Activated CD8-positive, alpha-beta T cell treated with anti-CD3 and anti-CD28 coated beads, Interleukin-2, amount 10 ng/mL, durations not matched to agents 7 days and 5 days (primary cell): ENCODE data around the gene NDUFS7. TPM values are rescaled to one million over a fixed set of nuclear protein-coding genes. Genes with fewer than 3 reads are reported as not detected.

Experiments
- ATAC-seq: fragments of 150-1000 bp; cut with Tn5 transposase; one replicate; pipeline ENCODE4 v1.10.0; 2021; ENCODE audit warnings: moderate library complexity
- CTCF ChIA-PET: fragments of 350-600 bp; sonication (Branson Sonifier 250); formaldehyde crosslinking; loops from one replicate; lab custom pipeline; 2021; ENCODE audit warnings: antibody characterized with exemption; lab: Charles Lee
- POLR2A ChIA-PET: fragments of 350-600 bp; sonication (Branson Sonifier 250); formaldehyde crosslinking; loops from one replicate; lab custom pipeline; 2021; ENCODE audit warnings: antibody characterized with exemption; lab: Charles Lee
- DNase-seq: peaks from one replicate; pipeline ENCODE4 v3.0.0-alpha.2; 2020
- H3K27ac Mint-ChIP-seq: one replicate; pipeline ENCODE4 v1.8.0; 2021; ENCODE audit warnings: mild to moderate bottlenecking, mixed read lengths
- H3K27me3 Mint-ChIP-seq: one replicate; pipeline ENCODE4 v1.8.0; 2021; ENCODE audit warnings: low read depth, mixed read lengths
- H3K36me3 Mint-ChIP-seq: one replicate; pipeline ENCODE4 v1.8.0; 2021; ENCODE audit warnings: low read depth, mixed read lengths
- H3K4me1 Mint-ChIP-seq: one replicate; pipeline ENCODE4 v1.8.0; 2021; ENCODE audit warnings: low read depth, mixed read lengths
- H3K4me3 Mint-ChIP-seq: one replicate; pipeline ENCODE4 v1.8.0; 2021; ENCODE audit warnings: mild to moderate bottlenecking, mixed read lengths
- H3K9me3 Mint-ChIP-seq: one replicate; pipeline ENCODE4 v1.8.0; 2022; ENCODE audit warnings: mixed read lengths; ENCODE audit not compliant: insufficient read depth
- total RNA-seq, 2 experiments: library from RNA; stranded (reverse); gene quantifications; one replicate each; pipeline ENCODE4 v1.2.3, GENCODE V29; 2021

Gene NDUFS7
- total RNA-seq, 2 experiments from 2014 or later = 122 to 127 TPM

- POLR2A ChIA-PET = no interaction called here
- Mint-ChIP-seq H3K9me3 (no peaks in the 10 kb centered on the region), H3K27ac (no peak overlapping the region), H3K27me3 (peaks cover 3% of the 10 kb centered on the region), H3K36me3 (peaks cover 29% of the 10 kb centered on the region), H3K4me3 (peak overlapping the region; percentile 82), H3K4me1 (peaks cover 14% of the 10 kb centered on the region)
- no peak for ATAC-seq
- no peak for DNase-seq
- CTCF ChIA-PET = interaction anchor here (1.1 to 1.4 kb wide), 3 partner anchors 40 to 112 kb away, joined by 3 to 6 read pairs (median 4); no protein-coding TSS in a partner anchor
Observed at GRCh38 chr19:1356508-1356865, 27.2 kb upstream of the NDUFS7 start.

- no peak overlapping the region for H3K4me3 Mint-ChIP-seq
- DNase-seq (no peak), ATAC-seq (no peak)
- POLR2A ChIA-PET = interaction anchor here (2.2 kb wide), 1 partner anchor 88 kb away, joined by 6 read pairs; the partner anchor contains the start of gene CIRBP
- H3K27me3 Mint-ChIP-seq = no peaks in the 10 kb centered on the region
- peaks cover 35% of the 10 kb centered on the region for H3K36me3 Mint-ChIP-seq
- CTCF ChIA-PET = interaction anchor here (0.6 to 1.4 kb wide), 2 partner anchors 15 to 78 kb away, joined by 3 to 6 read pairs; no protein-coding TSS in a partner anchor
- peaks cover 21% of the 10 kb centered on the region for H3K4me1 Mint-ChIP-seq
- no peaks in the 10 kb centered on the region for H3K9me3 Mint-ChIP-seq
- no peak overlapping the region for H3K27ac Mint-ChIP-seq
Observed at GRCh38 chr19:1357531-1358109, 26.1 kb upstream of the NDUFS7 start.

GRCh38 chr19:1360126-1360817 is 23.4 kb upstream of the NDUFS7 start:
- ChIA-PET CTCF (interaction anchor here (0.9 kb wide), 1 partner anchor 12 kb away, joined by 3 read pairs; no protein-coding TSS in a partner anchor), POLR2A (interaction anchor here (0.7 kb wide), 1 partner anchor 80 kb away, joined by 3 read pairs; no protein-coding TSS in a partner anchor)
- Mint-ChIP-seq H3K27me3 (no peaks in the 10 kb centered on the region), H3K36me3 (peaks cover 46% of the 10 kb centered on the region), H3K4me3 (no peak overlapping the region), H3K4me1 (peaks cover 43% of the 10 kb centered on the region), H3K9me3 (no peaks in the 10 kb centered on the region), H3K27ac (no peak overlapping the region)
- DNase-seq = no peak
- ATAC-seq = no peak

- H3K9me3 Mint-ChIP-seq = no peaks in the 10 kb centered on the region
- H3K36me3 Mint-ChIP-seq = peaks cover 44% of the 10 kb centered on the region
- CTCF ChIA-PET = no interaction called here
Observed at GRCh38 chr19:1360818-1361461, 22.8 kb upstream of the NDUFS7 start.

GRCh38 chr19:1361601-1362386 is 21.9 kb upstream of the NDUFS7 start:
- Mint-ChIP-seq H3K9me3 (no peaks in the 10 kb centered on the region), H3K36me3 (peaks cover 44% of the 10 kb centered on the region), H3K27ac (no peak overlapping the region), H3K27me3 (no peaks in the 10 kb centered on the region), H3K4me1 (peaks cover 33% of the 10 kb centered on the region), H3K4me3 (no peak overlapping the region)
- ChIA-PET CTCF (no interaction called here), POLR2A (interaction anchor here (0.5 kb wide), 1 partner anchor 729 kb away, joined by 3 read pairs; no protein-coding TSS in a partner anchor)
- DNase-seq = no peak
- ATAC-seq = no peak

More at GRCh38 chr19:1360818-1361461, 22.8 kb upstream of the NDUFS7 start:
- DNase-seq (no peak), ATAC-seq (no peak)
- POLR2A ChIA-PET = interaction anchor here (0.5 to 0.7 kb wide), 2 partner anchors 81 to 728 kb away, joined by 3 read pairs; no protein-coding TSS in a partner anchor
- Mint-ChIP-seq H3K27me3 (no peaks in the 10 kb centered on the region), H3K27ac (no peak overlapping the region), H3K4me1 (peaks cover 39% of the 10 kb centered on the region), H3K4me3 (no peak overlapping the region)

GRCh38 chr19:1362387-1363257 is 21.1 kb upstream of the NDUFS7 start:
- no peaks in the 10 kb centered on the region for H3K9me3 Mint-ChIP-seq
- ChIA-PET POLR2A (interaction anchor here (1.0 kb wide), 1 partner anchor 94 kb away, joined by 4 read pairs; the partner anchor contains the start of gene CIRBP), CTCF (interaction anchor here (3.0 kb wide), 1 partner anchor 47 kb away, joined by 11 read pairs; no protein-coding TSS in a partner anchor)
- ATAC-seq (no peak), DNase-seq (no peak)
- no peaks in the 10 kb centered on the region for H3K27me3 Mint-ChIP-seq
- peak overlapping the region; percentile 69 for H3K4me3 Mint-ChIP-seq
- peak overlapping the region; percentile 83 for H3K27ac Mint-ChIP-seq
- H3K36me3 Mint-ChIP-seq = peaks cover 38% of the 10 kb centered on the region
- peaks cover 33% of the 10 kb centered on the region for H3K4me1 Mint-ChIP-seq

GRCh38 chr19:1363599-1363998 is 20.1 kb upstream of the NDUFS7 start:
- Mint-ChIP-seq H3K4me1 (peaks cover 33% of the 10 kb centered on the region), H3K4me3 (peak overlapping the region; percentile 69), H3K27me3 (no peaks in the 10 kb centered on the region), H3K9me3 (no peaks in the 10 kb centered on the region), H3K27ac (peak overlapping the region; percentile 83), H3K36me3 (peaks cover 30% of the 10 kb centered on the region)
- CTCF ChIA-PET = interaction anchor here (1.6 to 3.0 kb wide), 2 partner anchors 20 to 48 kb away, joined by 4 to 11 read pairs; partner anchors contain the start of gene NDUFS7
- peak; percentile 88 for ATAC-seq
- POLR2A ChIA-PET = interaction anchor here (1.0 to 1.3 kb wide), 3 partner anchors 20 to 95 kb away, joined by 3 to 4 read pairs (median 3); partner anchors contain the start of gene CIRBP
- DNase-seq = peak; percentile 72

- peak overlapping the region; percentile 87 for H3K27ac Mint-ChIP-seq
- ATAC-seq (peak; percentile 82), DNase-seq (peak; percentile 42)
- ChIA-PET POLR2A (interaction anchor here (1.0 to 1.3 kb wide), 2 partner anchors 19 to 22 kb away, joined by 3 read pairs; no protein-coding TSS in a partner anchor), CTCF (interaction anchor here (1.6 to 3.0 kb wide), 3 partner anchors 19 to 81 kb away, joined by 3 to 11 read pairs (median 4); partner anchors contain the start of gene NDUFS7)
- H3K9me3 Mint-ChIP-seq = no peaks in the 10 kb centered on the region
- H3K27me3 Mint-ChIP-seq = no peaks in the 10 kb centered on the region
- peak overlapping the region; percentile 69 for H3K4me3 Mint-ChIP-seq
- peaks cover 26% of the 10 kb centered on the region for H3K36me3 Mint-ChIP-seq
- H3K4me1 Mint-ChIP-seq = peaks cover 33% of the 10 kb centered on the region
Observed at GRCh38 chr19:1364070-1364704, 19.5 kb upstream of the NDUFS7 start.

GRCh38 chr19:1365319-1366269 is 18.1 kb upstream of the NDUFS7 start:
- Mint-ChIP-seq H3K4me1 (peaks cover 33% of the 10 kb centered on the region), H3K27me3 (no peaks in the 10 kb centered on the region), H3K9me3 (no peaks in the 10 kb centered on the region), H3K36me3 (peaks cover 19% of the 10 kb centered on the region), H3K27ac (no peak overlapping the region), H3K4me3 (no peak overlapping the region)
- DNase-seq (no peak), ATAC-seq (no peak)
- POLR2A ChIA-PET = no interaction called here
- CTCF ChIA-PET = interaction anchor here (1.6 to 3.0 kb wide), 3 partner anchors 18 to 83 kb away, joined by 3 to 11 read pairs (median 4); partner anchors contain the start of gene NDUFS7
